GM12891 (cell line): ENCODE data around the gene FOXP4.

Experiments
- DNase-seq: peaks from one replicate; pipeline ENCODE4 v3.0.0; 2011; ENCODE audit warnings: low spot score; ENCODE audit not compliant: insufficient read length
- FAIRE-seq: peaks from 2 replicates; lab custom pipeline; 2011; peaks lifted over from hg19 to GRCh38; lab: Jason Lieb, UNC
- PAX5 ChIP-seq: IDR thresholded peaks from 2 replicates; pipeline ENCODE4 v1.6.1; 2011; ENCODE audit warnings: low read length, moderate library complexity, mild to moderate bottlenecking; ENCODE audit not compliant: insufficient read depth, severe bottlenecking
- POLR2A ChIP-seq: IDR thresholded peaks from 2 replicates; pipeline ENCODE4 v1.6.1; 2011; ENCODE audit warnings: low read depth, low read length, control low read depth
- POLR2AphosphoS5 ChIP-seq: IDR thresholded peaks from 2 replicates; pipeline ENCODE4 v1.6.1; 2011; ENCODE audit warnings: low read depth, low read length, control low read depth
- POU2F2 ChIP-seq: IDR thresholded peaks from 2 replicates; pipeline ENCODE4 v1.6.1; 2011; ENCODE audit warnings: low read depth, mild to moderate bottlenecking, control low read depth, low read length, moderate library complexity
- SPI1 ChIP-seq: IDR thresholded peaks from 2 replicates; pipeline ENCODE4 v1.6.1; 2011; ENCODE audit warnings: low read depth, low read length, control low read depth
- TAF1 ChIP-seq: IDR thresholded peaks from 2 replicates; pipeline ENCODE4 v1.6.1; 2011; ENCODE audit warnings: low read depth, low read length, control low read depth

Gene FOXP4

GRCh38 chr6:41581381-41581991, 35.3 kb downstream of the FOXP4 start:
- no peak for TF ChIP-seq PAX5
- TF ChIP-seq POU2F2: no peak
- TF ChIP-seq POLR2AphosphoS5: no peak
- no peak for TF ChIP-seq SPI1
- TF ChIP-seq POLR2A: no peak
- no peak for TF ChIP-seq TAF1
- FAIRE-seq (no peak), DNase-seq (no peak)

DNA sequence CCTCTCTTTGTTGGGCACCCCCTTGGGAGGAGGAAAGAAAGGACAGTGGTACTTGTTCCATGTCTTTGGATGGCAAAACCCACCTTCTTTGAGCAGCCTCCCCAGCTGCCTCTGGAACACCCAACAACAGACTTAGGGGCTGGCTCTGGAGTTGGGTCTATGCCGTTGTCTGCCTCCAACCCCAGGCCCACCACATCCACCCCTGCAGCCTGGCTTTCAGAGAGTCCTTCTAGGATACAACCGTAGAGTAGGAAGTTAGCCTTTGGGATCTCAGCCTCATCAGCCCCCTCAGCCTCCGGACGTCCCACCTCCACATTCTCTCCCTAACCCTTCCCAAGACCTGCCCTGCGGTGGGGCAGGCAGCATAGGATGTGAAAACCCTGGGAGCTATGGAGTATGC, 36.4 kb downstream of the FOXP4 start:
- no peak for TF ChIP-seq PAX5
- TF ChIP-seq SPI1: no peak
- TF ChIP-seq POU2F2: no peak
- TF ChIP-seq TAF1: no peak
- no peak for TF ChIP-seq POLR2A
- TF ChIP-seq POLR2AphosphoS5: no peak
- DNase-seq (no peak), FAIRE-seq (no peak)

DNA sequence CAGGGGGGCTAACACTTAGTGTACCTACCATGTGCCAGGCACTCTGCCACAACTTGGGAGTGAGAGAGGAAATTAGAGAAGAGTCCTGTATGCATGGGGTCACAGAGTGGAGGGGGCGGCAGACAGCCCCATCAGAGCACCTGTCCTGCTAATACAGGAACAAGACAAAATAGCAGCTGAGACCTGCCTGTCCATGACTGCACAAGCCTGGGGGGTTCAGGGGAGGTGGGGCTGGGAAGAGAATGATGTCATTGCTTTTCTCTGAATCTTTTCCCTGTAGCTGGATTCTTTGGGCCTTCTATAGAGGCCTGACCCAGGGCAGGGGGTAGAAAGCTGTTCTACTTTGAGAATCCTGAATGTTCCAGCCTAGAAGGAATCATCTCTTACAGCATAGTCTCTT, 37.4 kb downstream of the FOXP4 start:
- TF ChIP-seq TAF1 (no peak), POU2F2 (no peak), SPI1 (no peak)
- no peak for FAIRE-seq
- no peak for DNase-seq

DNA sequence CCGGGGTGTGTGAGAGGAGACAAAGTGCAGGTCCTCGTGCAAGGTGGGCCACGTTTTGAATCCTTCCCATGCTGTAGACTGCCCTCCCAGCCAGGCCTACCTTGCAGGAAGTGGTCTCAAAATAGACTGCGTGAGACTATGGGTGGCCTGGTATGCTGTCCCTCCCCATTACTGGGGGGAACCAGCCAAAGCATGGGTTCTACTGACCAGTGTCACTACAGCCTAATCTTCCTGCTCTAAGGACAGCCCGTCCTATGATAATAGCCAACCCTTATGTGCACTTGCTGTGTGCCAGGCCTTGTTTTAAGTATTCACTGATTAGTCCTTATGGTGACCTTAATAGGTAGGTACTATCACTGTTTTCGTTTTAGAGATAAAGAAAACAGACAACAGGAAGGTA, 38.0 kb downstream of the FOXP4 start:
- FAIRE-seq (no peak), DNase-seq (no peak)
- TF ChIP-seq SPI1 (no peak), POU2F2 (no peak), POLR2AphosphoS5 (no peak), POLR2A (no peak), TAF1 (no peak), PAX5 (no peak)

- DNase-seq (no peak), FAIRE-seq (no peak)
- TF ChIP-seq POU2F2 (no peak), PAX5 (no peak), POLR2AphosphoS5 (no peak), TAF1 (no peak), SPI1 (no peak), POLR2A (no peak)
Observed at GRCh38 chr6:41584668-41585205, 38.6 kb downstream of the FOXP4 start.

DNA sequence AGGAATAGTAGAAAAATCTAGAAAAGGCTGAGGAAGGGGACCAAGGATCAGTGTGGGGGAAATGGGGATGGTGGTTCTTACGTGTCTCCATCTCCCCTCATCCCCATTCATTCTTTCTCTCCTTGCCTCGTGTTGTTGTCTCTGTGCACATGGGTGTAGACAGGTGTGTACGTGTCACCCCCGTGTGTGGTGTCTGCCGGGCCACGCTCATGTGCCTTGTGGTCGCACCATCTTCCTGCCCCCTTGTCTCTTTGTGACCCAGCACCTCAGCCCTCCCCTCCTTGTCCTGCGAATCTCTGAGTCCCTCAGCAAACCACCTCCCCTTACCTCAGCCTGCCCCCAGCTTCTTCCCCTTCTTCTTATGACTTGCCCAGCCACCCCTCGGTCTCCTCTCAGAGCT, 39.4 kb downstream of the FOXP4 start:
- no peak for FAIRE-seq
- TF ChIP-seq POLR2AphosphoS5: no peak
- DNase-seq: no peak

DNA sequence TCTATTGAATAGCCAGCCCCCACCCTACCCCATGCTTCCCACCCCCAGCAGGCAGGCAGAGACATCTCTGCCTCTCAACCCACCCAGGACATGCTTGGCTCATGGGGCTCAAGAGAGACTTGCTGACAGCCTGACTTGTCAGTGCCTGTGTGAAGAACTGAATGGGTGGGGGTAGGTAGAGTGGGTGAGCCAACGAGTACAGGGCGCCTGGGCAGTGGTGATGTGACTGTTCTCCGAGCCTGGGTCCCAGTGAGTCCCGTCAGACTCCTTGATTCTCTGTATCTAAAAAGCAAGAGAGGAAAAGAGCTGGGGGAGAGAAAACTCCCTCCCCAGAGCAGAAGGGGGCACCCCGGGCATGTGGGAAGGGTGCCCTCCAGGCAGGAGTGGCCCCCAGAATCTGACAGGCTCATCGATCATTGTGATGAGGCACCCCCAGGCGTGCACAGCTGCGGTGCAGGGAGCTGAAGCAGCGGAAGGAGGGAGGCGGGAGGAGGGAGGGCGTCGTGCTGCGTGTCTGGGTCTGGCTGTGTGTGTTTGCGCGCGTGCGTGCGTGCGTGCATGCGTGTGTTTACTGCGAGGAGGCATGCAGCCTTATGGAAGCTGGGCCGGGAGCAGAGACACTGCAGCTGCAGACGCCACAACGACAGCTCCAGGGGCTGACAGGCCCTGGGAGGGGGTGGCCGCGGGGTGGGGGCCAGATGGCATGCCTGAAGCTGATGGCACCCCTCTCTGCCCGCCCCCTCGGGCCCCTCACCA, 40.2 kb downstream of the FOXP4 start:
- no peak for FAIRE-seq
- DNase-seq: no peak
- no peak for TF ChIP-seq POLR2A
- TF ChIP-seq POU2F2: no peak
- TF ChIP-seq TAF1: no peak
- TF ChIP-seq PAX5: no peak
- no peak for TF ChIP-seq SPI1
- no peak for TF ChIP-seq POLR2AphosphoS5

GRCh38 chr6:41587131-41587879, 41.1 kb downstream of the FOXP4 start:
- no peak for TF ChIP-seq POU2F2
- TF ChIP-seq SPI1: no peak
- no peak for TF ChIP-seq TAF1
- TF ChIP-seq POLR2A: no peak
- no peak for TF ChIP-seq PAX5
- no peak for TF ChIP-seq POLR2AphosphoS5
- DNase-seq: no peak
- no peak for FAIRE-seq

DNA sequence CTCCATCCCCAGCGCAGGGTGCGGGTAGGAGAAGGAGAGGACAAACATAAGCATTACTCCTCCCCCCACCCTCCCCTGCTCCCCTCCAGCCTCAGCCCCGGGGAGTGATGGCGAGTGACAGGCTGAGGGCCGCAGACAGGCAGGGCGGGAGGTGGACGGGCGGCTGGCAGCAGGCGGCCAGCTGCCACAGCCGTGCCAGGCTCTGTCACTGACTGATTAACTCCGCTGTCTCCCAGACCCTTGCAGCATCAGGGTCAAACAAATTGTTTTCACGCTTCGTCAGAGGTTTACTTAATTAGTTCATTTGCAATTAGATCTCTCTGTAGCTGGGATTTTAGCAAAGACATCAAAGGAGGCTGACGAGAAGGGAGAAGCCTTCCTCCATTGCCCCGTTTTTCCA, 41.9 kb downstream of the FOXP4 start:
- no peak for TF ChIP-seq SPI1
- no peak for TF ChIP-seq POLR2A
- TF ChIP-seq TAF1: no peak
- no peak for TF ChIP-seq PAX5
- no peak for TF ChIP-seq POLR2AphosphoS5
- TF ChIP-seq POU2F2: no peak
- FAIRE-seq: no peak
- no peak for DNase-seq
